A549 (cell line): Measurements from ENCODE around the gene SVIL.
A peak's percentile ranks its signal among the peaks of the same experiment; 100 is the strongest.

Experiments
- CBX8 ChIP-seq: fragments of 200-600 bp; sonication (generic); IDR thresholded peaks from 2 replicates; pipeline ENCODE4 v1.6.1; 2016
- CHD2 ChIP-seq: fragments of 150-350 bp; IDR thresholded peaks from 2 replicates; pipeline ENCODE4 v1.6.1; 2014; ENCODE audit warnings: low read length; ENCODE audit not compliant: partially characterized antibody
- CHD4 ChIP-seq: fragments of 200-600 bp; sonication (generic); IDR thresholded peaks from 2 replicates; pipeline ENCODE4 v1.6.1; 2016; ENCODE audit warnings: antibody characterized with exemption, mild to moderate bottlenecking, borderline replicate concordance
- FOSL2 ChIP-seq, 2 experiments: fragments of 450-650 bp in 1 of 2; fragments of >200 bp in 1 of 2; sonication (Bioruptor Twin) in 1 of 2; formaldehyde crosslinking; IDR thresholded peaks; 2 replicates each; pipeline versions ENCODE4 v1.5.0 to v1.6.1; 2016 to 2020; ENCODE audit warnings: mild to moderate bottlenecking in 1 of 2, moderate library complexity in 1 of 2
- KDM5A ChIP-seq: fragments of 200-600 bp; sonication (generic); IDR thresholded peaks from 2 replicates; pipeline ENCODE4 v1.6.1; 2016; ENCODE audit warnings: antibody characterized with exemption, mild to moderate bottlenecking
- PHF8 ChIP-seq: fragments of 200-600 bp; sonication (generic); IDR thresholded peaks from 2 replicates; pipeline ENCODE4 v1.6.1; 2016; ENCODE audit warnings: low read depth, mild to moderate bottlenecking, antibody characterized with exemption, moderate library complexity, borderline replicate concordance
- POLR2A ChIP-seq: IDR thresholded peaks from 2 replicates; pipeline ENCODE4 v1.6.1; 2012; ENCODE audit warnings: mild to moderate bottlenecking, low read length
- RAD21 ChIP-seq, 2 experiments: fragments of >200 bp in 1 of 2; sonication (Bioruptor Twin) in 1 of 2; formaldehyde crosslinking in 1 of 2; IDR thresholded peaks in 1 of 2; conservative IDR thresholded peaks in 1 of 2; 2 replicates in 1 of 2; 3 replicates in 1 of 2; pipeline ENCODE4 v1.6.1; 2012 to 2018; ENCODE audit warnings: inconsistent platforms in 1 of 2
- ZSCAN20 ChIP-seq: fragments of 250-450 bp; sonication (Bioruptor Pico); IDR thresholded peaks from 2 replicates; pipeline ENCODE4 v1.8.0; 2022; ENCODE audit warnings: mild to moderate bottlenecking, moderate library complexity
- TF ChIP-seq, protein P1 (sequence below): fragments of >200 bp; sonication (Bioruptor Twin); formaldehyde crosslinking; IDR thresholded peaks from 3 replicates; pipeline ENCODE4 v1.5.1; 2016
- TF ChIP-seq, protein P2 (sequence below): IDR thresholded peaks from 2 replicates; pipeline ENCODE4 v1.6.1; 2012

DNA sequence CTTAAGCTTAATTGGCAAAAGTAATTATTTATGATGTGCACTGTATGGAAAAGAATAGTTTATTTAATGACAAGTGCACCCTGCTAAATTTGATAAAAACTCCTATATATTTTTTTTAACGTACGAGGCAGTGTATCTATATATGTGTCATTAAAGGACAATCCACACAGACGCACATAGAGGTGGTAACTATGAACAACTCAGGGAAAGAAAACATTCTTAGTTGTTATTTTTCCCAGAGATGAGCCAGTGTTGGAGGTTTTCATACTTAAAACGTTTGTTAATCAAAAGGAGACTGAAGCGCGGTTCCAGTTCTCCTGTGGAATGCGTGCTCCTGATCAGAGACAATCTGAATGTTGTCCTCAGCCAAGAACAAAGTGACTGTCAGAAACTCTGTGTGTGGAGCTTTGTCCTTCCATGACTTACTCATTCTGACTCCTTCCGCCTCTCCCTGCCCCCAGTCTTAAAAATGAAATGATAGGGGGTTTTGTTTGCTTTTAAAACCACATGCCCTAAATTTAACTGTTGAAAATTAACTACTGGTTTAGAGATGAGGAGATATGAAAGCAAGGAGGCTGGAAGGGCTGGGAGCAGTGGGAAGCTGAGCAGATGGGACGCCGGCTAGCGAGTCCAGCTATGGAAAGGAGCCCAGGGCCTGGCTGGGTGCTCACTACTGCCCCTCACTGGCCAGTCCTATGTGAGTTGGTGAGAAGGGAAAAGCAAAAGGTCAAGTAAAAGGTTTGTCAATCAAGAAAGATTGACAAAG lies 99.6 kb downstream of the SVIL start:
- TF ChIP-seq, protein P1, sequence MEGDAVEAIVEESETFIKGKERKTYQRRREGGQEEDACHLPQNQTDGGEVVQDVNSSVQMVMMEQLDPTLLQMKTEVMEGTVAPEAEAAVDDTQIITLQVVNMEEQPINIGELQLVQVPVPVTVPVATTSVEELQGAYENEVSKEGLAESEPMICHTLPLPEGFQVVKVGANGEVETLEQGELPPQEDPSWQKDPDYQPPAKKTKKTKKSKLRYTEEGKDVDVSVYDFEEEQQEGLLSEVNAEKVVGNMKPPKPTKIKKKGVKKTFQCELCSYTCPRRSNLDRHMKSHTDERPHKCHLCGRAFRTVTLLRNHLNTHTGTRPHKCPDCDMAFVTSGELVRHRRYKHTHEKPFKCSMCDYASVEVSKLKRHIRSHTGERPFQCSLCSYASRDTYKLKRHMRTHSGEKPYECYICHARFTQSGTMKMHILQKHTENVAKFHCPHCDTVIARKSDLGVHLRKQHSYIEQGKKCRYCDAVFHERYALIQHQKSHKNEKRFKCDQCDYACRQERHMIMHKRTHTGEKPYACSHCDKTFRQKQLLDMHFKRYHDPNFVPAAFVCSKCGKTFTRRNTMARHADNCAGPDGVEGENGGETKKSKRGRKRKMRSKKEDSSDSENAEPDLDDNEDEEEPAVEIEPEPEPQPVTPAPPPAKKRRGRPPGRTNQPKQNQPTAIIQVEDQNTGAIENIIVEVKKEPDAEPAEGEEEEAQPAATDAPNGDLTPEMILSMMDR = peak; percentile 76
- TF ChIP-seq CHD4 = no peak
- TF ChIP-seq POLR2A = no peak
- peak; percentile 23 to 46; a peak in 2 of 5 replicates for TF ChIP-seq RAD21 (conservative IDR thresholded peaks at IDR 0.05 in 1 of 2, IDR thresholded peaks at IDR 0.05 in 1 of 2)
- no peak for TF ChIP-seq CBX8
- TF ChIP-seq, protein P2, sequence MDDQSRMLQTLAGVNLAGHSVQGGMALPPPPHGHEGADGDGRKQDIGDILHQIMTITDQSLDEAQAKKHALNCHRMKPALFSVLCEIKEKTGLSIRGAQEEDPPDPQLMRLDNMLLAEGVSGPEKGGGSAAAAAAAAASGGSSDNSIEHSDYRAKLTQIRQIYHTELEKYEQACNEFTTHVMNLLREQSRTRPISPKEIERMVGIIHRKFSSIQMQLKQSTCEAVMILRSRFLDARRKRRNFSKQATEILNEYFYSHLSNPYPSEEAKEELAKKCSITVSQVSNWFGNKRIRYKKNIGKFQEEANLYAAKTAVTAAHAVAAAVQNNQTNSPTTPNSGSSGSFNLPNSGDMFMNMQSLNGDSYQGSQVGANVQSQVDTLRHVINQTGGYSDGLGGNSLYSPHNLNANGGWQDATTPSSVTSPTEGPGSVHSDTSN = no peak
- TF ChIP-seq FOSL2 (IDR thresholded peaks at IDR 0.05) = no peak
- TF ChIP-seq FOSL2 (CRISPR knock-in tag; IDR thresholded peaks at IDR 0.05) = peak; percentile 34; the same call in 1 of the 2 replicates
- no peak for TF ChIP-seq CHD2
- no peak for TF ChIP-seq KDM5A
- TF ChIP-seq PHF8 = no peak
- no peak for TF ChIP-seq ZSCAN20 (CRISPR knock-in tag)
